ENCODE data around the gene GALNT7.

- TF ChIP-seq CTCF (IDR thresholded peaks at IDR 0.05) (no peak), POLR2A (IDR thresholded peaks at IDR 0.05) (no peak)
Observed at GRCh38 chr4:173177232-173177631, 8.6 kb downstream of the GALNT7 start.
